RPMI7951 (cell line): ENCODE data around the gene WWC1. TPM values are rescaled to one million over a fixed set of nuclear protein-coding genes. Genes with fewer than 3 reads are reported as not detected.
A peak's percentile ranks its signal among the peaks of the same experiment; 100 is the strongest.
"Not testable (repeated sequence)": the region's sequence is repeated elsewhere in the genome, so short reads cannot be mapped to it uniquely, and the experiment has no call there.

ENCODE experiments used
- DNase-seq: peaks from one replicate; pipeline ENCODE4 v3.0.0-alpha.2; 2012; ENCODE audit warnings: low read depth
- total RNA-seq: library from RNA; depleted of rRNA; stranded (reverse); fragments of >200 nt; shearing (Covaris generic); gene quantifications from 2 replicates; pipeline ENCODE4 v1.2.3, GENCODE V29; 2014

The WWC1 gene
- total RNA-seq, 1 experiment from 2014 or later: 0.24 TPM

GRCh38 chr5:168286386-168286785, 5.1 kb upstream of the WWC1 start:
- DNase-seq: no peak

DNA sequence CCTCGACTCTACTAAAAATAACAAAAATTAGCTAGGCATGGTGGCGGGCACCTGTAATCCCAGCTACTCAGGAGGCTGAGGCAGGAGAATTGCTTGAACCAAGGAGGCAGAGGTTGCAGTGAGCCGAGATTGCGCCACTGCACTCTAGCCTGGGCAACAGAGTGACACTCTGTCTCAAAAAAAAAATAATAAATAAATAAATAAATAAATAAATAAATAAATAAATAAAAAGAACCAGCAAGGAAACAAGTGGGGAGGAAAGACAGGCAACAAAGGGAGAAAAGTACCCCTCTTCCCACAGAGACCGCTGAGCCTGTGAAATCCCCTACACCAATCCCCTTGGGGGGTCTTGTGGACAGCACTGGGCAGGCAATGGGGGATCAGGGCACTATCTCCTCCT, 4.6 kb upstream of the WWC1 start:
- DNase-seq: not testable (repeated sequence)

DNA sequence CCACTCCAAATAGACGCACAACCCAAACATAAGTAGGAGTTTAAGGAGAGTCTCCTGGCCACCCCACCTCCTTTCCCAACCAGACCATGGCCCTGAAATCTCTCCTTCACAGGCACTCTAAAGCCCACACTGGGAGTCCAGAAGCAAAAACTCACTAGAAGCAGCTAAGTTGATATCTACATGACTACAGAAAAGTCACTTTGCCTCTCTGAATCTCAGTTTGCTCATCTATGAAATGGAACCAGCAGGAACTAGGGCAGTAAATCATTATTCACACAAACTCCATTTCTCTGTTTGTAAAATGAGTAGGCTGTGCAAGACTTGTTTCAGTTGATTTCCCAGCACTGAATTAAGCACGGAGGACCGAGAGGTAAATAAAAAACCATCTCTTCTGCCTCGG, 4.1 kb upstream of the WWC1 start:
- DNase-seq: no peak

DNA sequence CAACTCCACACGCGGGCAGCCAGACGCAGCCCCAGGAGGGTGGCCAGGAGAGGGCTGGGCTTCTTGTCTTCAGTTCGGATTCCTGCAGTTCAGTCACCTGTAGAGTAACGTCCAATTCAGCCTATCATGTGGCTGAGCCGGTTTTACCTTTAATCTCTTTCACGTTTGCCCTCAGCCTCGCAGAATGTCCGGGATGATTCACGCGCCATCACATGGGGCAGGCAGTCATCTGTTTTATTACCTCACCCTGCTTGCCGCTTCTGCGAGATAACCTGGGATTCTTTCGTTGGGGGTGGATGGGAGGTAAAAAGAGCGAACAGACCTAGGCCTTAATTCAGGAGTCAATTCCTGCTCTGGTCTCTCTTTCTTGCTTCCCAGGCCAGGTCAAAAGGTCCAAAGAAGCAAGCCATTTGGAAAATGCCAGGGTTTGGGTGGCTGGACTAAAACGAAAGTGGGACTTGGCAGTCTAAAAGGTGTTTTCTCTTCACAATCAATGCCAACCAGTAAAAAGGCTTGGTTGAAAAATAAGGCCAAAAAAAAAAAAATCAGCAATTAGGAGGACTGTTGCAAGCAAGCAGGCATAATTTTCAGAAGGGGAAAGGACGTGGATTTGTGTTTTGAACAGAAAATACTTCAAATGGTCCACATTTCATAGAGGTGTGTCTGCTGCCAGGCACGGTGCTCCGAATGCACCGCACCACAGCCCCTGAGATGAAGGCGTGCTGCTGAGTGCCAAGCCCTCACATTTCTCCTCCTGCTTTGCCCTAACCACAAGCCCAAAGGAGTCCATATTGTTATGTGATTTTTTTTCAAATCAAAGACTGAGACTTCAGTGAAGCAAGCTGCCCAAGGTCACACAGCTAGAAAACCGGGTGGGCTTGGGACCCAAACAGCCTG, 2.8 kb upstream of the WWC1 start:
- DNase-seq: no peak

- no peak for DNase-seq
Observed at GRCh38 chr5:168290902-168291341, 523 bp upstream of the WWC1 start.

DNA sequence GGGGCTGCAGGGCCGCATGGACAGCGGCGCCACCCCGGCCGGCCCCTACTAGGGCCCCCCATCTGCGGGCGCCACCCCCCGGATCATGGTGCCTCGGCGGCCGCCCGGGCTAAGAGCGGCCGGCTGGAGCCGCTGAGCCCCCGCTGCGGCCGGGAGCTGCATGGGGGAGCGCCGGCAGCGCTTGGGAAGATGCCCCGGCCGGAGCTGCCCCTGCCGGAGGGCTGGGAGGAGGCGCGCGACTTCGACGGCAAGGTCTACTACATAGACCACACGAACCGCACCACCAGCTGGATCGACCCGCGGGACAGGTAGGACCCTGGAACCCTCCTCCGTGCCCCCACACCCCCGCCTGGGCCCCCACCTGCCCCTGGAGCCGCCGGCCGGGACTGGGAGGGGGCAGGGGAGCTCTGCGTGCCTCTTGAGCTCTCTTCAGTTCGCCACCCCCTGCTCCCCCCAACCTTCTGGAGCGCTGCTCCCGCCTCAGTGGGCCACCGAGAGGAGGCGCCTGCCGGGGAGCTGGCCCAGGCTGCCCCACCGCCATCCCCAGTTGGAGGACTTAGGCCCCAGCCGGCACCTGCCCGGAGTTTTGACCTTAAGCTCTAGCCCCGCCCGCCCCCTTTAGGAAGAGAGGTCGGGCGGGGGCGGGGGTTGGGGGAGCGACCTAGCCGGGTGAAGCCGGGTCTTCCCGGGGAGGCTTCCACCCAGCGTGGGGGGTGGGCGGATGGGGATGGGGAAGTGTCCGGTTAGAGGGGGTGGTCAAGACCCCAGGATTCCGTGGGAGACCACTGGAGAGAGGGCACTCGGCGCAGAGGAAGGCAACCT, 730 bp downstream of the WWC1 start:
- no peak for DNase-seq

DNA sequence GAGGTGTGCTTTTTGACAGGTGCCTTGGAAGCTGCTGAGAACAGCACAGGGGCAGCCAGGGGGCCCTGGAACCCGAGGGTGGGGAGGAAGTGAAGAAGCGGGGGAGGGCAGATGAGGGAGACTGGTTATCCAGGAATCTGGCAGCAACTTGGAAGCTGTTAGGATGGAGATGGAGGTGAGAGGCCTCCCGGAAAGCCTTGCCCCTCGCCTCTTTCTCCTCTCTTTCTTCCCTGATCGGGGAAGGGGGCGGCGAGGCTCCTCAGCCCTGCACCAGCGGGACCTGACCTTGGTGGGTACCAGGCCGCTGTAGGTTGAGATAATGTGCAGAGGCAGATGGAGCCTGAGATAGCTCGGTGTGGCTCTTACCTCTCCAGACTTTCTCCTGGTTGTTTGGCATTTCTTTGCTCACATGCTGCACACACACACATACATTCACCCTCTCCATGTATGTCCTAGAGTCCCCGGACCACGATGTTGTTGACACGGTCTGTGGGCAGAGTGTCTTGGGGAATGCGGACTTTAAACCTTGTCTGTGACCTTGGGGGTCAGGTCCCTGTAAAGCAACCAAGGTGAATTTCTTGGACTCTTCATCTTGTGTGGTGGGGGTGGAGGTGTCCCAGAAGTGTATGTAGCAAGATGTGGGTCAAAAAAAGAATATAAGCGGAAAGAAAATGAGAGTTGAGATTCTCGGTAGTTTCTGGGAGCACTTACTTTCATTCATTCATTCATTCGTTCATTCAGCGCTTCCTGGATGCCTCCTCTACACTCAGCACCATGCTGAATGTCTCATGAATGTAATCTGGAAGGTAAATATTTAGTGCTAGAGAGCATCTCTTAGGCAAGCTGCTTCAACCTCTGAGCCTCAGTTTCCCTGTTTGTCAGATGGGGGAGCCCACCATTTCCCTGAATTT, 1.6 kb downstream of the WWC1 start:
- no peak for DNase-seq

DNA sequence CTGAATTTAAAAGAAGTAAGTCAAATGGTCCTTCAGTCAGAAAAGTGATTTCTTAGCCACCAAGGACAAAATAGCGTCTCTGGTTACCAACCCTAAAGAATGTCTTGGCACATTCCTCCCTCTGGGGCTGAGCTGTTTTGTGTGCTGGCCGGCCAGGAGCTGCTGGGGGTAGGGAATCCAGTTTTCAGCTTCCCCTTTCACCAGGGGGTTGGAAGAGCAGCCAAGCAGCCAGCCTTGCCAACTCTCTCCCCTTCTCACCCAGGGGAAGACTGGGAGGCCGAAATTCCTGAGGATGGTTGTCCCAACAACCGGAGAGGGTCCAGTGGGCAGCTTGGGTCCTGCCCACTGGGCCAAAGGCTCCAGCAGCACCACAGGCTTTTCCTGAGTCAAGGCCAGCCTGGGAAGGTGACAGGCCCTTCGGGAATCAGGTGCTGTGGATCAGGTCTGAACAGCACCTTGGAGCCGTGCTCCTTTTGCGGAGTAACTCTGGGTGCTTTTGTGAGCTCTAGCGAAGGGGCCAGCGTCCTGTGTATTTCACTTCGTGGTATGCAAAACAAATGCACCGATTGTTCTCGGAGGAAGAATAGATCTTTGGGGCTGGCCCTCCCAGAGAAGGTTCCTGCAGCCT, 4.2 kb downstream of the WWC1 start:
- DNase-seq: peak; percentile 43

DNA sequence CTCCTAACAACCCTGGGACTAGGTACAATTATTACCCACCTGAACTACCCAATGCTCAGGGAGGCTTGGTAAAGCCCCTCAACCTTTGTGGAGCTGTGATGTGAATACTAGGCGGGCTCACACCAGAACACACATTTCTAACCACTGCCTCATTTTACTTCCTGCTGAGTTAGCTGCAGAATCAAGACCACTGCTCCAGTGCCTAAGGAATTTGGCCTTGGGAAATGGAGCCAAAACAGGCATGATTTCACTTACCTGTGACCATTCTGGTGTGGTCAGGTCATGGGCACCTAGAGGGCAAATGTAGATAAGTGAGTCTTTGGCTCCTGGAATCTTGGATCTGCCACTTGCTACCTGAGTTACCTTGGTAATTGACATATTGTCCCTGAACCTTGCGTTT, 5.2 kb downstream of the WWC1 start:
- no peak for DNase-seq

GRCh38 chr5:168298949-168299348, 7.5 kb downstream of the WWC1 start:
- DNase-seq: no peak

DNA sequence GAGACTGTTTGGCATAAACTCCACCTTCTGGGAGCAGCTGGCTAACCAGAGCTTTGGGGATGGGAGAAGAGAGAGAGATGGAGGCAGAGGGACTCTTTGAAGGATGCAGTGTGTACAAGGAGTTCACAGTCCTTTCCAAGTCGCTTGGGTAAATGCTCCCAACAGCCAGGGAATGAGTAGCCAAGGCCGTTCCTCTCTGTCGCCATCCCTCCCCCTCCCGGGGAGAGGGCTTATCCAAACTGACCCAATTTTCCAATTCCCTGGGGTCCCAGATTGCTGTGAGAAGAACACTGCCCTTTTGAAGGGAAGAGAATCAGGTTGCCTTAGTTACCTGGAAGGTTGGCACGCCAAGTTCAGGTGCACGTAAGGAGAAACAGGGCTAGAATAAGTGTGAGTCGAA, 7.9 kb downstream of the WWC1 start:
- DNase-seq: no peak

GRCh38 chr5:168300326-168301182, 9.1 kb downstream of the WWC1 start:
- no peak for DNase-seq

DNA sequence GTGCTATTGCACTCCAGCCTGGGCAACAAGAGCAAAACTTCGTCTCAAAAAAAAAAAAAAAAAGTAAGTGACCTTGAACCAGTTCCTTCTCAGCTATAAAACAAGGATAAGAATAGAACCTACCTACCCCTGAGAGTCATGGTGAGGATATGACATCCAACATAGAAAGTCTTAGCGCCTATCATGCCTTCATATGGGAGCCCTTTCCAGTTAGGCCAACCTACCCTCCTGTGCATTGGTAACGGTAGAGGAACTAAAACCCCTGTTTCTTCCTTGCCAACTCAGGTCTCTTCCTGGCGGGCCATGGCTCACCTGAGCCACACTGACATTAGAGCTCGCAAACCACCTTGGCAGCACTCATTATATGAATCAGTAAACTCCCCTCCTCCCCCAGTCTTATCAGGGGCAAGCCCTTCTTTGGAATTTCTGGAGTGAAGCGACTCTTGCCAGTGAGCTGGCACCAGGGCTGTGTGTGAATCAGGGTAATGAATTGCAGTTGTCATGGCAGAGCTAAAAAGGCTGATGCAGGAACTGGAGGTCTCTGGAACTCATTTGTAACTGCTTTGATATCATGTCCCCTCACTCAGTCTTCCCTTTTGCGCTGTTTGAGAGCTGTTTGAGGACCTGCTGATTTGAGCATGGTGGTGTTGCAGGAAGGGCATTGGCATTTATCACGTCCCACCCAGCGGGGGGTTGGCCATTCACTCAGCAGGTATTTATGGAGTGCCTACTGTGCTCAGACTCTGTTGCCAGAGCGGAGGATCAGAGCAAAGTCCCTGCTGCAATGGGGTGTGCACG, 10.3 kb downstream of the WWC1 start:
- no peak for DNase-seq

GRCh38 chr5:168302785-168303184, 11.3 kb downstream of the WWC1 start:
- no peak for DNase-seq

DNA sequence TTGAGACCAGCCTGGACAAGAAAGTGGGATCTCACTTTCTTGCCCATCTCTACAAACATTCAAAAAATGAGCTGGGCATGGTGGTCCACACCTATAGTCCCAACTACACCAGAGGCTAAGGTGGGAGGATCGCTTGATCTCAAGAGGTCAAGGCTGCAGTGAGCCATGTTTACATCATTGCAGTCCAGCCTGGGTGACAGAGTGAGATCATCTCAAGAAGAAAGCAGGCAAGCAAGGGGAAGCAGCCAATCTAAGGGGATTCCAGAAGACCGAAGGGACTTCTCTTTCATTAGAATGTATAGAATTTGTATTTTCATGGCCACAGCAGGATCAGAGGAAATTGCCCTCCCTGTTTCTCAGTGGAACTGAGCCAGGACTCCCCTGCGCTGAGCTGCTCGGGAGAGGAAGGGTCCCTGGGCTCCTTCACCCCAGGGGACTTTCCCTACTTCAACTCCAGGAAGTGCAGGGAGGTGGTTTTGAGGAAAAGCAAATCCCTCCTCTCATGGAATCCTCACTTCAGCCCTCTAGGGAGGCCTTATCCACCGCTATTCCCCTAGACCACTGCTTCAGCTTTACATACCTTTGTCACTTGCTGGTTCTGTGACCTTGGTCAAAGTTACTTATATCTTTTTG, 12.1 kb downstream of the WWC1 start:
- DNase-seq: no peak

DNA sequence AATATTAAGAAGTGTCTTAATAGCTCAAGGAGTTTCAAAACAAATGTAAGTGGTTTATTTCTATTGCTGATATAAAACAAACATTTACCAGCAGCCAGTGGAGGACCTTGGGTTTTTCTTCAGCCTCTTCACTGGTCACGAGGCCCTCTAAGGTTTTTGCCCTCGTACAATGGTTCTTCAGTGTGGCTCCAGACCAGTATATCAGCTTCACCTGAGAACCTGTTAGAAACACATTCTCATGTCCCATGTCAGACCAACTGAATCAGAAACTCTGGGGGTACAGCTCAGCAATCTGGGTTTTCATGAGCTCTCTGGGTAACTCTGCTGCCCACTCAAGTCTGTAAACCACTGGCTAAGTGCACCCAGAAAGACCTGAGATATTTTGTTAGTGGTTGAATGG, 12.9 kb downstream of the WWC1 start:
- DNase-seq: no peak

DNA sequence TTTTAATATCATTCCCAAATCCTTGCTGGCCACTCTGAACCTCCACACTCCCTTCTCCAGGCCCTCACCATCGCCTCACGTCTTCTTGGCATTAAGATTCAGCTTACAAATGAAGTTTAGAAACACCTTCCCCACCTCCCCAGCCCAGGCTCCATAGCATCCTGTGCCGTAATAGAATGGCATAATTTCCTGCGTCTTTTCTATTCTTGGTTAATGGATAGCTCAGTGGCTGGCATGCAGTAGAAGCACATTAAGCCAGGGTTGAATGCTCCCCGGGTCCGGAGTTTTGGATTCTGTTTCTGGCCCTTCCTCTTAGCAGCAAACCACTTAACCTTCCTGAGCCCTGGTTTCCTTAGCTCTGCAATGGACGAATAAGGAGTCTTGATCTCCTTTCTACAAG, 13.8 kb downstream of the WWC1 start:
- DNase-seq: no peak

- no peak for DNase-seq
Observed at GRCh38 chr5:168307022-168307421, 15.6 kb downstream of the WWC1 start.
